Effector memory CD4-positive, alpha-beta T cell (primary cell): ENCODE measurements around the gene CDKAL1.

Experiments used
- DNase-seq, 3 donors: peaks; one replicate each; pipeline ENCODE4 v3.0.0-alpha.2; 2020
- H3K27ac ChIP-seq: 2 replicates; pipeline ENCODE4 v1.7.0; 2013; ENCODE audit warnings: mild to moderate bottlenecking, low read length, moderate library complexity; ENCODE audit not compliant: insufficient read depth, poor library complexity, severe bottlenecking
- H3K27me3 ChIP-seq: replicated peaks from 2 replicates; pipeline ENCODE4 v1.7.0; 2013; ENCODE audit warnings: mild to moderate bottlenecking, low read length; ENCODE audit not compliant: insufficient read depth, control insufficient read depth, poor library complexity, severe bottlenecking
- H3K36me3 ChIP-seq: 2 replicates; pipeline ENCODE4 v1.7.0; 2013; ENCODE audit warnings: mild to moderate bottlenecking, low read length, moderate library complexity; ENCODE audit not compliant: control insufficient read depth, insufficient read depth
- H3K4me1 ChIP-seq: 2 replicates; pipeline ENCODE4 v1.7.0; 2013; ENCODE audit warnings: low read length, mild to moderate bottlenecking; ENCODE audit not compliant: control insufficient read depth, insufficient read depth, poor library complexity, severe bottlenecking
- H3K4me3 ChIP-seq: 2 replicates; pipeline ENCODE4 v1.7.0; 2013; ENCODE audit warnings: low read length, low read depth, mild to moderate bottlenecking; ENCODE audit not compliant: insufficient read depth, poor library complexity, severe bottlenecking
- H3K9me3 ChIP-seq: 2 replicates; pipeline ENCODE4 v1.7.0; 2013; ENCODE audit warnings: mild to moderate bottlenecking, low read length, moderate library complexity; ENCODE audit not compliant: control insufficient read depth

The CDKAL1 gene

GRCh38 chr6:21061892-21062291 lies 527.6 kb downstream of the CDKAL1 start:
- no peaks in the 10 kb centered on the region for H3K36me3 ChIP-seq
- H3K27ac ChIP-seq: no peak overlapping the region
- no peaks in the 10 kb centered on the region for H3K9me3 ChIP-seq
- DNase-seq: no peak
- no peaks in the 10 kb centered on the region for H3K4me1 ChIP-seq
- H3K4me3 ChIP-seq: no peak overlapping the region
- H3K27me3 ChIP-seq: no peaks in the 10 kb centered on the region

GRCh38 chr6:21064756-21065340 lies 530.6 kb downstream of the CDKAL1 start:
- Histone ChIP-seq H3K27ac (no peak overlapping the region), H3K36me3 (no peaks in the 10 kb centered on the region), H3K4me3 (no peak overlapping the region), H3K9me3 (no peaks in the 10 kb centered on the region), H3K27me3 (no peaks in the 10 kb centered on the region), H3K4me1 (no peaks in the 10 kb centered on the region)
- DNase-seq: no peak

- no peak for DNase-seq
- Histone ChIP-seq H3K36me3 (no peaks in the 10 kb centered on the region), H3K4me3 (no peak overlapping the region), H3K27ac (no peak overlapping the region), H3K9me3 (no peaks in the 10 kb centered on the region), H3K4me1 (no peaks in the 10 kb centered on the region), H3K27me3 (no peaks in the 10 kb centered on the region)
Measured at GRCh38 chr6:21067521-21067920, 533.3 kb downstream of the CDKAL1 start.

- Histone ChIP-seq H3K9me3 (no peaks in the 10 kb centered on the region), H3K4me3 (no peak overlapping the region), H3K27ac (no peak overlapping the region), H3K4me1 (no peaks in the 10 kb centered on the region), H3K27me3 (no peaks in the 10 kb centered on the region), H3K36me3 (peaks cover 7% of the 10 kb centered on the region)
- no peak for DNase-seq
Measured at GRCh38 chr6:21070620-21071019, 536.4 kb downstream of the CDKAL1 start.

GRCh38 chr6:21071780-21072468 lies 537.7 kb downstream of the CDKAL1 start:
- DNase-seq: no peak
- no peaks in the 10 kb centered on the region for H3K4me1 ChIP-seq
- H3K27ac ChIP-seq: no peak overlapping the region
- no peaks in the 10 kb centered on the region for H3K9me3 ChIP-seq
- H3K4me3 ChIP-seq: no peak overlapping the region
- H3K27me3 ChIP-seq: no peaks in the 10 kb centered on the region
- peaks cover 10% of the 10 kb centered on the region for H3K36me3 ChIP-seq

- no peaks in the 10 kb centered on the region for H3K4me1 ChIP-seq
- H3K36me3 ChIP-seq: peaks cover 10% of the 10 kb centered on the region
- no peaks in the 10 kb centered on the region for H3K9me3 ChIP-seq
- H3K27ac ChIP-seq: no peak overlapping the region
- DNase-seq: no peak
- no peak overlapping the region for H3K4me3 ChIP-seq
- no peaks in the 10 kb centered on the region for H3K27me3 ChIP-seq
Measured at GRCh38 chr6:21073318-21073839, 539.1 kb downstream of the CDKAL1 start.

- H3K27ac ChIP-seq: no peak overlapping the region
- H3K9me3 ChIP-seq: no peaks in the 10 kb centered on the region
- no peaks in the 10 kb centered on the region for H3K27me3 ChIP-seq
- peaks cover 10% of the 10 kb centered on the region for H3K36me3 ChIP-seq
- H3K4me3 ChIP-seq: no peak overlapping the region
- H3K4me1 ChIP-seq: no peaks in the 10 kb centered on the region
- DNase-seq: no peak
Measured at GRCh38 chr6:21074484-21074883, 540.2 kb downstream of the CDKAL1 start.

GRCh38 chr6:21075986-21076385 lies 541.7 kb downstream of the CDKAL1 start:
- H3K4me3 ChIP-seq: no peak overlapping the region
- no peak overlapping the region for H3K27ac ChIP-seq
- DNase-seq: no peak
- H3K27me3 ChIP-seq: no peaks in the 10 kb centered on the region
- H3K9me3 ChIP-seq: no peaks in the 10 kb centered on the region
- H3K36me3 ChIP-seq: peaks cover 10% of the 10 kb centered on the region
- H3K4me1 ChIP-seq: no peaks in the 10 kb centered on the region

GRCh38 chr6:21078497-21078896 lies 544.2 kb downstream of the CDKAL1 start:
- DNase-seq: no peak
- Histone ChIP-seq H3K4me1 (no peaks in the 10 kb centered on the region), H3K9me3 (no peaks in the 10 kb centered on the region), H3K4me3 (no peak overlapping the region), H3K36me3 (peaks cover 3% of the 10 kb centered on the region), H3K27ac (no peak overlapping the region), H3K27me3 (no peaks in the 10 kb centered on the region)

GRCh38 chr6:21079468-21080048 lies 545.3 kb downstream of the CDKAL1 start:
- Histone ChIP-seq H3K27me3 (no peaks in the 10 kb centered on the region), H3K36me3 (peaks cover 3% of the 10 kb centered on the region), H3K27ac (no peak overlapping the region), H3K4me3 (no peak overlapping the region), H3K4me1 (no peaks in the 10 kb centered on the region), H3K9me3 (no peaks in the 10 kb centered on the region)
- no peak for DNase-seq
